ENCODE results near the gene APLP1. TPM values are rescaled to one million over a fixed set of nuclear protein-coding genes. Genes with fewer than 3 reads are reported as not detected.

Gene APLP1
- total RNA-seq, 4 donors from 2014 or later: 1.6 to 5.6 (median 2.3) TPM

- intact Hi-C loops (cut with DNase I; ENCODE audit: low total_unique reads): no loop called here
- 73 to 75% methylated on average over 1 to 2 of the region's 2 CpGs for WGBS, 2 donors
- no peak for TF ChIP-seq CTCF (IDR thresholded peaks at IDR 0.05)
- no peak for TF ChIP-seq POLR2A (IDR thresholded peaks at IDR 0.05)
- DNase-seq (ENCODE audit: low spot score in 2 of 2): no peak
- peak overlapping the region; percentile 41 for H3K4me3 ChIP-seq (ENCODE audit: low read depth, poor library complexity, severe bottlenecking)
These were observed 32.8 kb downstream of the APLP1 start for GRCh38 chr19:35901055-35901644.

GRCh38 chr19:35901854-35902661 is 33.7 kb downstream of the APLP1 start, which contains the start of gene HCST:
Gene HCST, plus strand, starts transcription at chr19:35902529. Its CDS starts 65 bp downstream, at chr19:35902594.
- TF ChIP-seq CTCF (IDR thresholded peaks at IDR 0.05): no peak
- 17 to 21% methylated on average over 6 of the region's 6 CpGs for WGBS, 2 donors
- intact Hi-C loops (cut with DNase I; ENCODE audit: low total_unique reads): no loop called here
- no peak for DNase-seq (ENCODE audit: low spot score in 2 of 2)
- no peak within 1 kb of the TSS for H3K4me3 ChIP-seq (ENCODE audit: low read depth, poor library complexity, severe bottlenecking)

- DNase-seq (ENCODE audit: low spot score in 2 of 2): no peak
- no peak for TF ChIP-seq CTCF (IDR thresholded peaks at IDR 0.05)
- TF ChIP-seq POLR2A (IDR thresholded peaks at IDR 0.05): no peak
- H3K4me3 ChIP-seq (ENCODE audit: low read depth, poor library complexity, severe bottlenecking): no peak overlapping the region
- WGBS, 2 donors: 67 to 74% methylated on average over 10 of the region's 10 CpGs
- intact Hi-C loops (cut with DNase I; ENCODE audit: low total_unique reads): no loop called here
These were observed 34.6 kb downstream of the APLP1 start for GRCh38 chr19:35902870-35903475.

GRCh38 chr19:35903550-35904179 is 35.3 kb downstream of the APLP1 start:
- H3K4me3 ChIP-seq (ENCODE audit: low read depth, poor library complexity, severe bottlenecking): no peak overlapping the region
- peak; percentile 83 to 95 for DNase-seq (ENCODE audit: low spot score in 2 of 2)
- intact Hi-C loops (cut with DNase I; ENCODE audit: low total_unique reads): no loop called here
- TF ChIP-seq POLR2A (IDR thresholded peaks at IDR 0.05) (no peak), CTCF (IDR thresholded peaks at IDR 0.05) (no peak)
- 2% methylated on average over 16 to 24 of the region's 24 CpGs for WGBS, 2 donors

GRCh38 chr19:35904311-35905068 is 36.1 kb downstream of the APLP1 start:
- intact Hi-C loops (cut with DNase I; ENCODE audit: low total_unique reads): no loop called here
- WGBS, 2 donors: 86 to 87% methylated on average over 10 of the region's 10 CpGs
- no peak for DNase-seq (ENCODE audit: low spot score in 2 of 2)
- TF ChIP-seq CTCF (IDR thresholded peaks at IDR 0.05) (no peak), POLR2A (IDR thresholded peaks at IDR 0.05) (no peak)
- no peak overlapping the region for H3K4me3 ChIP-seq (ENCODE audit: low read depth, poor library complexity, severe bottlenecking)

All from lower leg skin (tissue), 4 donors.